MM.1S (cell line): ENCODE data around the gene PWP2.

ENCODE experiments used
- CTCF ChIP-seq: fragments of 300-600 bp; sonication (generic); IDR thresholded peaks from 2 replicates; pipeline ENCODE4 v1.5.1; 2016; ENCODE audit warnings: antibody characterized with exemption, low read length, mixed read lengths
- EZH2 ChIP-seq: fragments of 300-600 bp; sonication (generic); optimal IDR thresholded peaks from 2 replicates; pipeline ENCODE3; 2017; ENCODE audit warnings: low read depth, mild to moderate bottlenecking, antibody characterized with exemption, low read length, mixed read lengths
- EZH2phosphoT487 ChIP-seq: fragments of 300-600 bp; sonication (generic); IDR thresholded peaks from 2 replicates; pipeline ENCODE4 v1.6.1; 2018; ENCODE audit warnings: antibody characterized with exemption, low read length

GRCh38 chr21:44063151-44063912 lies 43.9 kb upstream of the PWP2 start:
- no peak for TF ChIP-seq EZH2
- TF ChIP-seq CTCF = no peak
- no peak for TF ChIP-seq EZH2phosphoT487
